CD4-positive, alpha-beta T cell treated with Interferon gamma for 1 hour (primary cell): Measurements from ENCODE around the gene ZNF487.
"Not testable (repeated sequence)": the region's sequence is repeated elsewhere in the genome, so short reads cannot be mapped to it uniquely, and the experiment has no call there.

Experiments
- DNase-seq: peaks from one replicate; pipeline ENCODE4 v3.0.0-alpha.2; 2020

Gene ZNF487

GRCh38 chr10:43407148-43407575 is 29.7 kb upstream of the ZNF487 start:
- peak; percentile 54 for DNase-seq

GRCh38 chr10:43407576-43408330 is 29.2 kb upstream of the ZNF487 start:
- DNase-seq, result peak; percentile 89

- DNase-seq, result no peak
Measured at GRCh38 chr10:43408331-43408709, 28.6 kb upstream of the ZNF487 start.

- peak; percentile 96 for DNase-seq
Measured at GRCh38 chr10:43408710-43409384, 28.1 kb upstream of the ZNF487 start, which contains the start of gene HNRNPF. TSS of gene HNRNPF (minus strand) at chr10:43409186. CDS start at chr10:43387884, 21,302 bp downstream.

GRCh38 chr10:43409385-43410109 is 27.4 kb upstream of the ZNF487 start:
- peak; percentile 85 for DNase-seq

GRCh38 chr10:43410345-43410744 is 26.6 kb upstream of the ZNF487 start:
- no peak for DNase-seq

GRCh38 chr10:43411536-43411935 is 25.4 kb upstream of the ZNF487 start:
- no peak for DNase-seq

- DNase-seq, result no peak
Measured at GRCh38 chr10:43415544-43415943, 21.4 kb upstream of the ZNF487 start.

- peak; percentile 67 for DNase-seq
Measured at GRCh38 chr10:43417950-43418768, 18.8 kb upstream of the ZNF487 start.

- DNase-seq, result no peak
Measured at GRCh38 chr10:43419997-43420368, 16.9 kb upstream of the ZNF487 start.

GRCh38 chr10:43420369-43421200 is 16.3 kb upstream of the ZNF487 start:
- DNase-seq, result peak; percentile 82

- no peak for DNase-seq
Measured at GRCh38 chr10:43421201-43421507, 15.8 kb upstream of the ZNF487 start.

- DNase-seq, result no peak
Measured at GRCh38 chr10:43421519-43421918, 15.4 kb upstream of the ZNF487 start.

- DNase-seq, result not testable (repeated sequence)
Measured at GRCh38 chr10:43421944-43422343, 15.0 kb upstream of the ZNF487 start.

- no peak for DNase-seq
Measured at GRCh38 chr10:43424416-43424815, 12.5 kb upstream of the ZNF487 start.

- DNase-seq, result not testable (repeated sequence)
Measured at GRCh38 chr10:43426476-43426875, 10.4 kb upstream of the ZNF487 start.

GRCh38 chr10:43427166-43427825 is 9.6 kb upstream of the ZNF487 start:
- DNase-seq, result no peak

GRCh38 chr10:43430926-43431663 is 5.8 kb upstream of the ZNF487 start:
- no peak for DNase-seq

GRCh38 chr10:43437141-43437870 is 395 bp downstream of the ZNF487 start:
- no peak for DNase-seq
